Right lobe of liver (tissue), 6 donors: ENCODE measurements around the gene SARS2. TPM values are rescaled to one million over a fixed set of nuclear protein-coding genes. Genes with fewer than 3 reads are reported as not detected.
"Not testable (repeated sequence)": the region's sequence is repeated elsewhere in the genome, so short reads cannot be mapped to it uniquely, and the experiment has no call there.

Source experiments
- ATAC-seq, 4 donors: fragments of 200-7000 bp; cut with Tn5 transposase; one replicate each; pipeline ENCODE4 v1.9.1; 2020; ENCODE audit warnings: mild to moderate bottlenecking in 4 of 4, moderate library complexity in 4 of 4
- DNase-seq, 3 donors: peaks; one replicate each; pipeline ENCODE4 v3.0.0-alpha.2; 2020
- H3K27ac ChIP-seq, 3 donors: fragments of 200-600 bp; one replicate each; pipeline ENCODE4 v1.8.0; 2022
- H3K27me3 ChIP-seq, 2 donors: fragments of 200-600 bp; one replicate each; pipeline ENCODE4 v1.8.0; 2022
- H3K36me3 ChIP-seq, 4 donors: fragments of 200-600 bp; sonication (generic) in 1 of 4; one replicate each; pipeline versions ENCODE4 v1.5.1 to v1.8.0; 2017 to 2022; ENCODE audit warnings: control low read depth in 1 of 4
- H3K4me1 ChIP-seq, 4 donors: fragments of 200-600 bp; sonication (generic) in 1 of 4; one replicate each; pipeline versions ENCODE4 v1.5.1 to v1.8.0; 2017 to 2022; ENCODE audit warnings: control low read depth in 1 of 4
- H3K4me3 ChIP-seq, 3 donors: fragments of 200-600 bp; one replicate each; pipeline ENCODE4 v1.8.0; 2022
- H3K9me3 ChIP-seq, 4 donors: fragments of 200-600 bp; sonication (generic) in 1 of 4; one replicate each; pipeline versions ENCODE4 v1.5.1 to v1.8.0; 2017 to 2022; ENCODE audit warnings: control low read depth in 1 of 4
- POLR2A ChIP-seq: fragments of 450-650 bp; IDR thresholded peaks from one replicate; pipeline ENCODE4 v1.6.1; 2017; ENCODE audit warnings: antibody characterized with exemption, mild to moderate bottlenecking
- WGBS: methylation state at CpG from one replicate; pipeline ENCODE4 v1.1.6; 2018; ENCODE audit warnings: low coverage, low lambda C conversion rate; ENCODE audit not compliant: insufficient coverage; ENCODE audit errors: missing lambda C conversion rate; 5-methylcytosine and 5-hydroxymethylcytosine counted together
- intact Hi-C, 2 donors: fragments of 100-400 bp; cut with DNase I; formaldehyde crosslinking; loops; one replicate each; pipeline versions ENCODE4 v1.11.2 to v1.14.1; 2022
- total RNA-seq, 6 experiments: library from RNA; depleted of rRNA in 2 of 6; stranded (reverse); fragments of >200 nt in 2 of 6; fragmentation: NEBNext Ultra II Directional in 3 of 6; extraction: Animal tissue kit (Norgen Biotek cat#: 25700) in 3 of 6; gene quantifications; one replicate each; pipeline versions ENCODE4 v1.1.0 to v1.2.4, GENCODE V29; 2016 to 2023
- TF ChIP-seq, protein P1 (sequence below), 4 donors: fragments of 200-600 bp in 3 of 4; fragments of 450-650 bp in 1 of 4; IDR thresholded peaks; one replicate each; pipeline versions ENCODE4 v1.5.1 to v1.8.0; 2016 to 2022; ENCODE audit warnings: antibody characterized with exemption in 4 of 4, mild to moderate bottlenecking in 2 of 4
- donor health status: DM: no; HTN: yes; CAD: no.
- donor health status: DM: no; HTN: no; CAD: no.
- donor health status: DM: no; HTN: no; CAD: no.
- donor health status: DM: no; HTN: yes; CAD: no.
- donor health status: DM: no; HTN: yes; CAD: no.

Gene SARS2
- total RNA-seq, 6 experiments from 2014 or later: 10.6 to 26.5 (median 18.7) TPM

DNA sequence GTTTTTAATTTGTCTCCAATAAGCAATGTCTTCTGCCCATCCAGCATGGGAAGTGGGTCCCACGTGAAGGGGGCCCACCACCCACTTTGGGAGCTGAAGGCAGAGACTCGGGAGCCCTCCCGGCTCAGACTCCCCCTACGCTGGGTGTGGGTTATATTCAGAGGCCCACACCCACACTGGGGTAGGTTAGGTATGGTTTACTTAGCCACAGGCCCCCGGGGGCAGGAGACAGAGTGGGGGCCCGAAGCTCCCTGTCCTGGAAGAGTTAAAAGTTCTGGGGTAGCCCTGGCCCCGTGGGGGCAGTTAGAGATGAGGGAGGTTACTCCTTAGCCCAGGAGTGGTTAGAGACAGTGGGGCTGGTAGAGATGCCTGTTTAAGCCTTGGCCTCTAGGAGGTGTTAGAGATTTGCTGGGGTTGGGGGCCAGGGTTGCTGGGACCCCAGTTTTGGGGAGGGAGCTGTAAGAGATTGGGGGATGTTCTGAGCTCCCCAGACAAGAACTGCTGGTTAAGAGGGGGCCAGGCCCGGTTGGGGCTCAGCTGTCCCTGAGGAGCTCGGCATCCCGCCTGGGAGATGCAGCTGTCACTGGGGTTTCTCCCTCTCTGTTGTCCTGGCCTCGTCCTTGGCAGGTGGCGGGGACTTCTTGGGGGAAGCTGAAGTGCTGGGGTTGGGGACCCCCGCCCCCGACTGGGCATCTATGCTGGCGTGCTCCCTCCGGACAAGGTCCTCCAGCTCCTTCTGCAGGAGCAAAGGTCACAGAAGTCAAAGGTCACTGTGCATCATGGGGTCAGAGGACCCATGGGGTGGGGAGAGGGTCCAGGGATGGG is 51.8 kb downstream of the SARS2 start:
- no peak for ATAC-seq
- no peak for TF ChIP-seq POLR2A
- TF ChIP-seq, protein P1, sequence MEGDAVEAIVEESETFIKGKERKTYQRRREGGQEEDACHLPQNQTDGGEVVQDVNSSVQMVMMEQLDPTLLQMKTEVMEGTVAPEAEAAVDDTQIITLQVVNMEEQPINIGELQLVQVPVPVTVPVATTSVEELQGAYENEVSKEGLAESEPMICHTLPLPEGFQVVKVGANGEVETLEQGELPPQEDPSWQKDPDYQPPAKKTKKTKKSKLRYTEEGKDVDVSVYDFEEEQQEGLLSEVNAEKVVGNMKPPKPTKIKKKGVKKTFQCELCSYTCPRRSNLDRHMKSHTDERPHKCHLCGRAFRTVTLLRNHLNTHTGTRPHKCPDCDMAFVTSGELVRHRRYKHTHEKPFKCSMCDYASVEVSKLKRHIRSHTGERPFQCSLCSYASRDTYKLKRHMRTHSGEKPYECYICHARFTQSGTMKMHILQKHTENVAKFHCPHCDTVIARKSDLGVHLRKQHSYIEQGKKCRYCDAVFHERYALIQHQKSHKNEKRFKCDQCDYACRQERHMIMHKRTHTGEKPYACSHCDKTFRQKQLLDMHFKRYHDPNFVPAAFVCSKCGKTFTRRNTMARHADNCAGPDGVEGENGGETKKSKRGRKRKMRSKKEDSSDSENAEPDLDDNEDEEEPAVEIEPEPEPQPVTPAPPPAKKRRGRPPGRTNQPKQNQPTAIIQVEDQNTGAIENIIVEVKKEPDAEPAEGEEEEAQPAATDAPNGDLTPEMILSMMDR (IDR thresholded peaks at IDR 0.05): no peak
- Histone ChIP-seq H3K4me1 (no peaks in the 10 kb centered on the region), H3K4me3 (no peak overlapping the region), H3K27me3 (no peaks in the 10 kb centered on the region), H3K36me3 (peaks cover 0 to 4% (median 0%) of the 10 kb centered on the region in 4 donors), H3K9me3 (no peaks in the 10 kb centered on the region), H3K27ac (peak overlapping the region; percentile 9 to 51 (median 20))
- DNase-seq: no peak
- 47% methylated on average over 5 of the region's 16 CpGs for WGBS
- intact Hi-C loops: no loop called here

DNA sequence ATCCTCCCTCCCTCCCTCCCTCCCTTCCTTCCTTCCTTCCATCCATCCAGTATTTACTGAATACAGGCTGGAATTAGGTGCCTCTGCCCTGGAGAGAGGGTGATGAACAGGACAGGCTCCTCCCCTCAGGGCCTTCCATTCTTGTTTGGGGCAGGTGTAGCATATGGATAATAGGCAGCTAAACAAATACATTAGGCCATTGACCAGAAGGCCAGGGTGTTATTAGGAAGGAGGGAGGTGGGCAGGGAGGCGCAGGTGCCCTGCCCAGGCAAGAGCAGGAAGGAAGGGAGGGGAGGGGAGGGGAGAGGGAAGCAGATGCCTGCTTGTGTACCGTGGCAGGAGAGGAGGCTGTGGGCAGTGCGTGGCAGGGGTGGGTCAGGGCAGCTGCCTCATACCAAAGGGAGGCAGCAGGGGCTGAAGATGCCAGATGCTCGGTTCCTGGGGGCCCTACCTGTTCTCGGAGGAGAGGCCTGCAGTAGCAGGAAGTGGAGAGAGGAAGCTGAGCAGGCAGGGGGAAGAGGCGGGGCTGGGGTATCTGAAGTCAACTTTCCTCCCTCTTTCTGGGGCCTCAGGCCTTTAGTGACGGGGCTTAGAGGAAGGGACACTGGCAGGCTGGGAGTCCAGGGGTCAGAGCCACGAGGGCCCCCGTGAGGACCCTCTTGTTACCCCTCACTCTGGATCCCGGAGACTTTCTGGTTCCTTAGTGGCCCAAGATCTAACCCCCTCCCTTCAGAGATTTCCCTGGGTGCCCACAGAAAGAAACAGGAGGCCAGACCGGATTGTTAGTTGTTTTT is 52.6 kb downstream of the SARS2 start, which contains the start of gene RINL:
Gene RINL, minus strand, starts transcription at position 495 of the 794 bp plus-strand sequence. CDS start 1,533 bp downstream, outside the sequence.
- Histone ChIP-seq H3K4me1 (no peaks in the 10 kb centered on the region), H3K36me3 (no peaks in the 10 kb centered on the region), H3K27ac (peak within 1 kb of the TSS; percentile 9 to 51 (median 20)), H3K27me3 (no peaks in the 10 kb centered on the region), H3K4me3 (no peak within 1 kb of the TSS), H3K9me3 (no peaks in the 10 kb centered on the region)
- ATAC-seq (peak; percentile 44 to 81 (median 67)), DNase-seq (peak in 1 of 3 donors; percentile 70)
- intact Hi-C loops: no loop called here
- 39% methylated on average over 7 of the region's 11 CpGs for WGBS
- TF ChIP-seq, protein P1 (IDR thresholded peaks at IDR 0.05): no peak
- TF ChIP-seq POLR2A: no peak

DNA sequence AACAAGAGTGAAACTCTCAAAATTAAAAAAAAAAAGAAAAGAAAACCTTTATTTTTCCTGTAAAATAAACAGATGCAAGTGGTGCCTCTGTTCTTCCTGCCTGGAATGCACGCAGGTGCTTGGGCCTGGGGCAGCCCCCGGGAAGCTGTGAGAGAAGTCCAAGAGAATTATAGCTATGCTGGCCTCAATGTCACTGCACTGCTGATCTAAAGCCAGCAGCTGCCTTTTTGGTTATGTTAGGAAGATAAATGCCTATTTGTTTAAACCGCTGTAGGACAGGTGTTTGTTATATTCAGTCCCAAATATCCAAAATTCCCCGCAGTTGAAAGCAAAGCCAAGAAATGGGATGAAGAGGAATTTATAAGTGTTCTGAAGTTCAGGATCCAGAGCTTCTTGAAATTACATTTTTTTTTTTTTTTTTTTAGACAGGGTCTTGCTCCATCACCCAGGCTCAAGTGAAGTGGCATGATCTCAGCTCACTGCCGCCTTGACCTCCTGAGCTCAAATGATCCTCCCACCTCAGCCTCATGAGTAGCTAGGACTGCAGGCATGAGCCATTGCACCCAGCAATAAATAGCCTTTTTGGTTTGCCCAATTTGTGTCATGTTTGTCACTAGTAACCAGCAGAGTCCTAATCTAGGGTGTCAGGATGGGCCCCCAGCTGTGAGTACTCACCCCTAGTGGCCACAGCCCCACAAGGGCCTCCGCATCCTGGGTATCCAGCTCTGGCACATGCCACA is 54.7 kb downstream of the SARS2 start:
- Histone ChIP-seq H3K9me3 (no peaks in the 10 kb centered on the region), H3K27me3 (no peaks in the 10 kb centered on the region), H3K4me3 (no peak overlapping the region), H3K4me1 (no peaks in the 10 kb centered on the region), H3K36me3 (no peaks in the 10 kb centered on the region), H3K27ac (no peak overlapping the region)
- 85% methylated on average over 5 of the region's 6 CpGs for WGBS
- intact Hi-C loops: no loop called here
- no peak for ATAC-seq
- TF ChIP-seq POLR2A: no peak
- TF ChIP-seq, protein P1 (IDR thresholded peaks at IDR 0.05): no peak
- DNase-seq: no peak

DNA sequence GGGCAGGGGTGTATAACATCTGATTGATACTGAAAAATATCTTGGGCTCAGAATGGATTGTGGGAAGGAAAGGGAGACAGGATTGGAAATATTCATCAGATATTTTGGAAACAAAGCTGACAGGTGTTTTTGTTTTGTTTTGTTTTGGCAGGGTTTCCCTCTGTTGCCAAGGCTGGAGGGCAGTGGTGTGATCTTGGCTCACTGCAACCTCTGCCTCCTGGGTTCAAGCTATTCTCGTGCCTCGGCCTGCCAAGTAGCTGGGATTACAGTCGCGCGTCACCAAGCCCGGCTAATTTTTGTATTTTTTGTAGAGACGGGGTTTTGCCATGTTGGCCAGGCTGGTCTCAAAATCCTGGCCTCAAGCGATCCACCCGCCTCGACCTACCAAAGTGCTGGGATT is 57.2 kb downstream of the SARS2 start:
- H3K27me3 ChIP-seq, intact Hi-C loops, ATAC-seq, DNase-seq, H3K4me3 ChIP-seq, H3K9me3 ChIP-seq, H3K36me3 ChIP-seq, H3K27ac ChIP-seq: not testable (repeated sequence)
- H3K4me1 ChIP-seq: peaks cover 0 to 14% (median 2%) of the 10 kb centered on the region in 4 donors
- WGBS: 83% methylated on average over 7 of the region's 10 CpGs
